GM12891 (cell line): ENCODE measurements around the gene POC5.

Experiments used
- POLR2A ChIP-seq: IDR thresholded peaks from 2 replicates; pipeline ENCODE4 v1.6.1; 2011; ENCODE audit warnings: low read depth, low read length, control low read depth
- POLR2AphosphoS5 ChIP-seq: IDR thresholded peaks from 2 replicates; pipeline ENCODE4 v1.6.1; 2011; ENCODE audit warnings: low read depth, low read length, control low read depth

- TF ChIP-seq POLR2AphosphoS5 (no peak), POLR2A (no peak)
Observed at GRCh38 chr5:75711151-75711550, 6.1 kb downstream of the POC5 start.
